Measurements from ENCODE around the gene IL1RAP.

IL1RAP gene

DNA sequence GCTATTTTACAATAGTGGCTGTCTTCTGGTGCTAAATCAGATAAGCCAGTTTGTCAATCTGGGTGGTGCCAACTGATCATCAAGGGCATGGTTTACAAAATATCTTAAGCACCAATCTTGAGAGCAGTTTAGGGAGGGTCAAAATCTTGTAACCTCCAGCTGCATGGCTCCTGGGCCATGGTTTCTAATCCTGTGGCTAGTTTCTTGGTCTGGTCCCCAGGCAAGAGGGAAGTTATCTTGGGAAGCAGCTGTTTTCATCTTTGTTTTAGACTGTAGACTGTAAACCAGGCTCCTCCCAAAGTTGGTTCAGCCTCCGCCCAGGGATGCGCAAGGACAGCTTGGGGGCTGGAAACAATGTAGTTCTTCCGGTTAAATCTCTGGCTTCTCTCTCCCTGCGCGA, 166.8 kb downstream of the IL1RAP start:
- no peak for DNase-seq

DNA sequence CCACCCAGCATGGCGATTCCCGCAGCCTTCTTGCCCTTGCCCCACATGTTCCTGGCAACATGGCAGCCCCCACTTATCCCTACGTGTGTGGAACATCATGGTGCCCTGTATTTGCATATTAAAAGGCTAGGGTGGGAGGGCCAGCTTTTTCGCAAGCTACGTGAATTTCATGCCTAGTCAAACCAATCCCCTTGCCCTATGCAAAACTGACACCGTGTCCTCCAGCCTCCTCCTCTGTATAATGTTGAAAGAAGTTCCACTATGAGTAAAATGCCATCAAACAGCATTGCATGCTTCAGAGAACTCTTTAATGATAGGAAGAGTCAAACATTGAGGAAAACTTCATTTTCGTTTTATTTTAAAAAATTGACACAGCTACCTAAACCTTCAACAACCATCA, 170.9 kb downstream of the IL1RAP start:
- DNase-seq: no peak

DNA sequence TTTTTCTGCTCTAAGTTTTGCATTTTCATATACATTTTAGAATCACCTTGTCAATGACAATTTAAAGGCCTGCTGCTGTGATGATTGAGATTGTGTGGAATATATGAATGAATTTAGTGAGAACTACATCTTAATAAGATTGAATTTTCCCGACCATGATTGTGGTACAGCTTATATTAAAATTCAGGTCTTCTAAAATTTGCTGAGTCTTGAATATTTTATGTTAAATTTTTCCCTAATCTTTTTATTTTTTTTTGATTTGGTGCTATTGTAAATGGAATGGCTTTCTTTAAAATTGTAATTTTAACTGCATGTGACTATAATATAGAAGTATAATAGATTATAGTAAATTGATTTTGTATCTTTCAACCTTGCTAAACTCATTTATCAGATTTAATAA, 172.1 kb downstream of the IL1RAP start:
- no peak for DNase-seq

DNA sequence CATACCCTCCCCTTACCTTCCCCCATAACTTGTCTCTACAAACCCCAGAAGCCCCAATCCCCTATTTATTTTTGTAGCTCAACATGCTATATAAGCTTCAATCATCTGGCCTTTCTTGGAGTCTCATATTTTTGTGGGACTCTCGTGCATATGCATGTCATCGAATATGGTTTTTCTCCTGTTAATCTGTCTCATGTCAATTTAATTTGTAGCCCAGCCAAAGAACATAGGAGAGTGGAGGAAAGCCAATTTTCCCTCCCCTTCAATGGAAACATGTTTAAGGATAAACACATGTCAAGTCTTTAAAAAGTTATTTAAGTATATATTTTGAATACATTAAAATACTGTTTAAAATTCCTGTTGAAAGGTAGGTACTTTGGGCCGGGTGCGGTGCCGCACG, 176.4 kb downstream of the IL1RAP start:
- DNase-seq: no peak

DNA sequence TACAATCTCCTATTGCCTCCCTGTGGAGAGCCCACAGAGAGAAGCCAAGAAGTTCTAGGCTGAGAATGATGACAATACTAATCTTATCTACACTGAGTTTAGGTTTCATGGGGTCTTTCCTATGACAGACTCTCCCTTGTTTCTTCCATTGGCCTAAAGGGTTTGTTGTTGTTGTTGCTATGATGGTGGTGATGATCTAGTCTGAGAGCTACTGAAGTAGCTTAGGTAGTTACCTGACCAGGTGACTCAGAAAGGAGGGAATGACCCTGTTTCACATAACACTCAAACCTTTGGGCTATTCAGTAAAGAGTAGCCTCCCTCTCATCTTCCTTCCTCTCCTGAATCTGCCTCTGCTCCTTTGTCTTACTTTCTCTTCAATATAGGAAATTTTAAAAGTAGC, 178.4 kb downstream of the IL1RAP start:
- no peak for DNase-seq

- DNase-seq: no peak
These were observed 180.6 kb downstream of the IL1RAP start for GRCh38 chr3:190694335-190695001.

DNA sequence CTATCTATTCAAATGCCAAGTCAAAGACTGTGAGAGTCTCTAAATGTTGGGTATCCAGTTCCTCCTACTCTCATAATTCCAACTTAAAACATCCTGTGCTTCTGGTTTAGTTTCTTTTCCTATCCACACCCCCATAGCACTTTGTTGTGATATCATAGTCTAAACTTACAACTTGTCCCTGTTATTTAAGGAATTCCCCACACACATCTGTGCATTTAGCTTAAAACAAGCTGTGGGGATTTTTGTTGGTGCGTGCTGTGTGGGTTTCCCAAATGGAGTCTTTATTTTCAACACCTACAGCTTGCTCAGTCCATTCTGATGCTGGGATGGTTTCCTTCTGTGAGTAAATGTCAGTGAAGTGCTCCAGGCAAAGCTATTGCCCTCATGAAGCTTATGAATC, 181.3 kb downstream of the IL1RAP start:
- DNase-seq: no peak

- DNase-seq: no peak
These were observed 182.1 kb downstream of the IL1RAP start for GRCh38 chr3:190695994-190696393.

DNA sequence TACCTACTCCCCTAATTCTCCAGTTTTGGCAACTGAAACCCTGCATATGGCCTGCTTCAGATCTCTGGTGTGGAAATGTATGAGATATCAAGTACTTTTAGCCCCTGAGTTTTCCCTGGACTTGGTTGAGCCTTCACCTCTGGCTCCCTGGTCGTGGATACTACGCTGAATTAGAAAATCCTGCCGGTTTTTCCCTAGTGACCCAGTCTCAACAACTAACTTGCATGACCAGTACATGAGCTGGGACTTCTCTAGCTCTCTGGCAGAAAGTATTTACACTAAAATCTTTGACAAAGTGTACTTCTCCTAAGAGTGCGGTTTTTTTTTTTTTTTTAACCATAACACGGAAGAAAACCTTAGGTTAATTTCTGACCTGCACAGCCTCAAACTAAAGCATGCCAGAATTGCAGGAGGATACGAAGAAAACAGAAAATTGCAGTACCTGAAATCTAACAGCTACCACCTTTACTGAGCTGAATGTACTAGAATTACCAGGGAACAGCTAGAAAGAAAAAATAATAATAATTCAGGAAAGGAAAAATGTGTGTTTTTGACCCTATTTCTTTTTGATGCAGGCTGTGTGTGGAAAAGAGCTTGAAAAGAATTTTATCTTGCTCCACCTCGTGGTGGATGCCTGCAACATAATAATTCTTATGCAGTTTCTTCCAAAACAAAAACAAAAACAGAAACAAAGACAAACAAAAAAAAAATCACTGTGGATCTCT, 183.1 kb downstream of the IL1RAP start:
- DNase-seq: no peak

- DNase-seq: no peak
These were observed 183.6 kb downstream of the IL1RAP start for GRCh38 chr3:190697502-190697830.

DNA sequence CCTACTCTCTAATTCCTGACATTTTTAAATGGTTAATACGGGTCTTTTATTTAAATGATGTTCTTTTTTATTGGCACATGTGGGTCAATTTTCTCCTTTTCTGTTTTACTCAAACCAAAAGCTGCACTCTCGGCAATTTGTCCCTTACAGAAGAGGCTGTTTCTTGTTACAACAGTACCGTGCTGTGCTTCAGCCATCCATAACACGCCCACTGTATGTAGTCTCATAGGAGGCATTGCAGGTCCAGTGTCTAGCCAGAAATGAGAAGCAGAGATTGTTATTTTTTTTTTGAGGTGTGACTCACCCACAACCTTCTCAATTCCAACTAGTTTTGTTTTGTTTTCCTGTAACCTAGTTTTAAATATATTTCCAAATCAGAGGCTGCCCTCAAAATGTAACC, 184.0 kb downstream of the IL1RAP start:
- DNase-seq: peak; percentile 47

GRCh38 chr3:190699776-190700175, 185.9 kb downstream of the IL1RAP start:
- DNase-seq: no peak

GRCh38 chr3:190701096-190701532, 187.2 kb downstream of the IL1RAP start:
- DNase-seq: peak; percentile 24

- DNase-seq: no peak
These were observed 192.7 kb downstream of the IL1RAP start for GRCh38 chr3:190706582-190706981.

Measured in femur (tissue), 1 donor.